ENCODE results near the gene LCN10. TPM values are rescaled to one million over a fixed set of nuclear protein-coding genes. Genes with fewer than 3 reads are reported as not detected.
A peak's percentile ranks its signal among the peaks of the same experiment; 100 is the strongest.

The LCN10 gene
- total RNA-seq, 2 donors from 2014 or later: 0.91 to 1.1 TPM

DNA sequence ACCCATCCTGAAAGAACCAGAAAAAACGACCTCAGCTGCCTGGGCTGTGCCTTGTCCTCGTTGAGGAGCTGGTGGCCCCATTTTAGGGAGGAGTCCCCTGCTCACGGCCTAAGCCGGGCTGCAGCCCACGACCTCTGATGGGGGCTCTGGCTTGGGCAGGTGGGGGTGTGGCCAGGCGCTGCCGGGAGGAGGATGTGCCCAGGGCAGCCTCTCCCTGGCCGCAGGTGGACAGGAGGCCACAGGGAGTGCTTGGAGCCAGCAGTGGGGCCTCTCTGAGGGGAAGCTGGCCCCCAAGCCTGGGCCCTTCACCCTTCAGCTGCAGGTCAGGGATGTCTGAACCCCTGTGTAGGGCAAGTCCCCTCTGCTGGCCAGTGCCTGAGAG is 27.9 kb downstream of the LCN10 start:
- H3K4me3 ChIP-seq (ENCODE audit: low read length): no peak overlapping the region
- H3K36me3 ChIP-seq (ENCODE audit: control insufficient read depth, insufficient read depth, low read length): no peaks in the 10 kb centered on the region
- no peak overlapping the region for H3K9ac ChIP-seq (ENCODE audit: extremely low read depth, low read length, poor library complexity, severe bottlenecking)
- peaks cover 5% of the 10 kb centered on the region for H3K36me3 Mint-ChIP-seq (ENCODE audit: low read depth)
- H3K27me3 ChIP-seq (ENCODE audit: control insufficient read depth, insufficient read depth, low read length, poor library complexity, severe bottlenecking): peaks cover 17% of the 10 kb centered on the region
- no peak for DNase-seq
- TF ChIP-seq, protein P1, sequence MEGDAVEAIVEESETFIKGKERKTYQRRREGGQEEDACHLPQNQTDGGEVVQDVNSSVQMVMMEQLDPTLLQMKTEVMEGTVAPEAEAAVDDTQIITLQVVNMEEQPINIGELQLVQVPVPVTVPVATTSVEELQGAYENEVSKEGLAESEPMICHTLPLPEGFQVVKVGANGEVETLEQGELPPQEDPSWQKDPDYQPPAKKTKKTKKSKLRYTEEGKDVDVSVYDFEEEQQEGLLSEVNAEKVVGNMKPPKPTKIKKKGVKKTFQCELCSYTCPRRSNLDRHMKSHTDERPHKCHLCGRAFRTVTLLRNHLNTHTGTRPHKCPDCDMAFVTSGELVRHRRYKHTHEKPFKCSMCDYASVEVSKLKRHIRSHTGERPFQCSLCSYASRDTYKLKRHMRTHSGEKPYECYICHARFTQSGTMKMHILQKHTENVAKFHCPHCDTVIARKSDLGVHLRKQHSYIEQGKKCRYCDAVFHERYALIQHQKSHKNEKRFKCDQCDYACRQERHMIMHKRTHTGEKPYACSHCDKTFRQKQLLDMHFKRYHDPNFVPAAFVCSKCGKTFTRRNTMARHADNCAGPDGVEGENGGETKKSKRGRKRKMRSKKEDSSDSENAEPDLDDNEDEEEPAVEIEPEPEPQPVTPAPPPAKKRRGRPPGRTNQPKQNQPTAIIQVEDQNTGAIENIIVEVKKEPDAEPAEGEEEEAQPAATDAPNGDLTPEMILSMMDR (conservative IDR thresholded peaks at IDR 0.05): no peak
- 83 to 89% methylated on average over 3 to 8 of the region's 8 CpGs for WGBS, 2 experiments (ENCODE audit: insufficient coverage in 1 of 2, insufficient read length in 1 of 2)
- no peaks in the 10 kb centered on the region for H3K9me3 Mint-ChIP-seq
- H3K27me3 Mint-ChIP-seq (ENCODE audit: insufficient read depth): peaks cover 10% of the 10 kb centered on the region
- H3K4me1 Mint-ChIP-seq: no peaks in the 10 kb centered on the region
- H3K9me3 ChIP-seq (ENCODE audit: control insufficient read depth, low read length): no peaks in the 10 kb centered on the region
- H3K4me3 Mint-ChIP-seq: no peak overlapping the region
- H3K27ac ChIP-seq (ENCODE audit: low read depth, low read length): no peak overlapping the region
- H3K4me1 ChIP-seq (ENCODE audit: control insufficient read depth, insufficient read depth, low read length): no peaks in the 10 kb centered on the region
- no peak overlapping the region for H3K27ac Mint-ChIP-seq

DNA sequence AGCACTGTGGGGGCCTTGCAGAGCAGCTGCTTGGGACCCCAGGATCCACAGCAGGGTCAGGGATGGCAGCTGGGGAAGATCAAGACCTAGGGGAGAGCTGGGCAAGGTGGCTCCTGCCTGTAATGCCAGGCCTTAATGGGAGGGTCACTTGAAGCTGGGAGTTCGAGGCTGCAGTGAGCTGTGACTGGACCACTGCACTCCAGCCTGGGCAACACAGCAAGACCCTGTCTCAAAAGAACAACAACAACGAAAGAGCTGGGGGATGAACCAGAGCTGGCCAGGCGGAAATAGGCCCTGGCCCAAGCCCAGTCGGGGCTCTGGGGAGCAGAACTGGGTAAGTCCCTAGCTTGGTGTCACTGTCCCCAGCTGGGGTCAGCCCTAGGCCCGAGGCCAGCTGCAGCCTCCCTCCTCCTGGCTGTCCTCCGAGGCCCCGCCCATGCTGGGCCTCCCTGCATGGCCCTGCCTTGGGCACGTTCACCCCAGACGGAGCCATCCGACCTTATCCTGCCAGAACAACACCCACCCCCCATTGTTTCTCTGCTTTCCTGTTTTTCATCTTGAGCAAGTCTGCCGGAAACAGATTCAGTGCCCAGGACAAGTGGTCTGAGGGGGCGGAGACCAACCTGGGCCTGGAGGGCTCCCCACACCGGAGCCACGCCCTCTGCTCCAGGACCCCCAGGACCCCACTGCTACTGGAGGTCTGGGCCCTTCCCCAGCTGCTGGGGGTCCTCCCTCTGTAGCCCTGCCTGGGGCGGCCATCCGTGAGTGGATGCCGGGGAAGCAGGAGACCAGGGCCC is 28.4 kb downstream of the LCN10 start:
- H3K36me3 ChIP-seq (ENCODE audit: control insufficient read depth, insufficient read depth, low read length): no peaks in the 10 kb centered on the region
- no peak overlapping the region for H3K27ac ChIP-seq (ENCODE audit: low read depth, low read length)
- no peak overlapping the region for H3K27ac Mint-ChIP-seq
- H3K9me3 ChIP-seq (ENCODE audit: control insufficient read depth, low read length): no peaks in the 10 kb centered on the region
- no peak overlapping the region for H3K4me3 ChIP-seq (ENCODE audit: low read length)
- no peak overlapping the region for H3K9ac ChIP-seq (ENCODE audit: extremely low read depth, low read length, poor library complexity, severe bottlenecking)
- no peaks in the 10 kb centered on the region for H3K9me3 Mint-ChIP-seq
- H3K27me3 Mint-ChIP-seq (ENCODE audit: insufficient read depth): peaks cover 10% of the 10 kb centered on the region
- H3K4me3 Mint-ChIP-seq: peak overlapping the region; percentile 58
- TF ChIP-seq, protein P1 (conservative IDR thresholded peaks at IDR 0.05): no peak
- H3K27me3 ChIP-seq (ENCODE audit: control insufficient read depth, insufficient read depth, low read length, poor library complexity, severe bottlenecking): peaks cover 17% of the 10 kb centered on the region
- 92 to 97% methylated on average over 13 to 17 of the region's 17 CpGs for WGBS, 2 experiments (ENCODE audit: insufficient coverage in 1 of 2, insufficient read length in 1 of 2)
- H3K4me1 ChIP-seq (ENCODE audit: control insufficient read depth, insufficient read depth, low read length): no peaks in the 10 kb centered on the region
- H3K4me1 Mint-ChIP-seq: no peaks in the 10 kb centered on the region
- peaks cover 5% of the 10 kb centered on the region for H3K36me3 Mint-ChIP-seq (ENCODE audit: low read depth)
- no peak for DNase-seq

DNA sequence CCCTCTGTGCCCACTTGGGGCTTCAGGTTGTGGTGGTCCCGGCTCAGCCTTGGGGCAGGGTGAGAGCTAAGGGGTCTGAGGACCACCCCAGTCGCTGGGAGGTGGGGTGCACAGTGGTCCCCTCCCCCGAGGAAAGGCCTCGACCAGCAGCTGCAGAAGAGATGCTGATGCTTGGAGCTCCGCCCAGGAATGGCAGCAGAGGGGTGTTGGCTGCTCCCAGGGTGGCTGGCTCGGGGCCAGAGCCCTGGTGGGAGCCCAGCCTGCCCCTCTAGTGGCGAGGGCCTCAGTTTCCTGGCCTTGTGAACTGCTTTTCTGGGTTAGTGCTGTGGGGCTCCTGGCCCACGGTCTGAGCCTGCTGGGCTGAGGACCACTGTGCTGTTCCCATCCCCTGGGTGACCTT is 29.2 kb downstream of the LCN10 start:
- 81% methylated on average over 8 of the region's 8 CpGs for WGBS, 2 experiments (ENCODE audit: insufficient coverage in 1 of 2, insufficient read length in 1 of 2)
- H3K27ac Mint-ChIP-seq: no peak overlapping the region
- H3K36me3 ChIP-seq (ENCODE audit: control insufficient read depth, insufficient read depth, low read length): no peaks in the 10 kb centered on the region
- no peaks in the 10 kb centered on the region for H3K9me3 ChIP-seq (ENCODE audit: control insufficient read depth, low read length)
- peaks cover 10% of the 10 kb centered on the region for H3K27me3 Mint-ChIP-seq (ENCODE audit: insufficient read depth)
- peaks cover 5% of the 10 kb centered on the region for H3K36me3 Mint-ChIP-seq (ENCODE audit: low read depth)
- no peaks in the 10 kb centered on the region for H3K4me1 Mint-ChIP-seq
- TF ChIP-seq, protein P1 (conservative IDR thresholded peaks at IDR 0.05): no peak
- no peak overlapping the region for H3K27ac ChIP-seq (ENCODE audit: low read depth, low read length)
- H3K9me3 Mint-ChIP-seq: no peaks in the 10 kb centered on the region
- H3K4me1 ChIP-seq (ENCODE audit: control insufficient read depth, insufficient read depth, low read length): no peaks in the 10 kb centered on the region
- H3K9ac ChIP-seq (ENCODE audit: extremely low read depth, low read length, poor library complexity, severe bottlenecking): no peak overlapping the region
- peaks cover 17% of the 10 kb centered on the region for H3K27me3 ChIP-seq (ENCODE audit: control insufficient read depth, insufficient read depth, low read length, poor library complexity, severe bottlenecking)
- peak overlapping the region; percentile 58 for H3K4me3 Mint-ChIP-seq
- no peak for DNase-seq
- peak overlapping the region; percentile 79 for H3K4me3 ChIP-seq (ENCODE audit: low read length)
